Large intestine (tissue), 3 donors: ENCODE measurements around the gene COA7. TPM values are rescaled to one million over a fixed set of nuclear protein-coding genes. Genes with fewer than 3 reads are reported as not detected.

Experiments used
- DNase-seq, 2 donors: peaks; one replicate each; pipeline versions ENCODE4 v3.0.0 to v3.0.0-alpha.2; 2013
- H3K27ac ChIP-seq: one replicate; pipeline ENCODE4 v1.5.1; 2013; ENCODE audit warnings: low read length
- H3K27me3 ChIP-seq: 2 replicates; pipeline ENCODE4 v1.6.1; 2013; ENCODE audit warnings: low read length; ENCODE audit not compliant: control insufficient read depth, insufficient read depth
- H3K36me3 ChIP-seq: 2 replicates; pipeline ENCODE4 v1.6.1; 2013; ENCODE audit warnings: low read length; ENCODE audit not compliant: control insufficient read depth, insufficient read depth
- H3K4me1 ChIP-seq: one replicate; pipeline ENCODE4 v1.6.1; 2013; ENCODE audit warnings: low read length; ENCODE audit not compliant: control insufficient read depth, insufficient read depth
- H3K4me3 ChIP-seq: one replicate; pipeline ENCODE4 v1.5.1; 2013; ENCODE audit warnings: low read length
- H3K9me3 ChIP-seq: one replicate; pipeline ENCODE4 v1.6.1; 2013; ENCODE audit warnings: mild to moderate bottlenecking, low read depth, low read length, moderate library complexity; ENCODE audit not compliant: control insufficient read depth
- WGBS: methylation state at CpG from one replicate; pipeline ENCODE4 v1.1.5; 2013; ENCODE audit warnings: low lambda C conversion rate; ENCODE audit not compliant: insufficient coverage; 5-methylcytosine and 5-hydroxymethylcytosine counted together
- polyA plus RNA-seq: library from polyadenylated mRNA; unstranded; fragments of 120-200 nt; gene quantifications from one replicate; pipeline ENCODE4 v1.2.1, GENCODE V29; 2013

COA7 gene
- polyA plus RNA-seq, 1 donor = 19.9 TPM

- H3K9me3 ChIP-seq = peaks cover 5% of the 10 kb centered on the region
- H3K27ac ChIP-seq = no peak overlapping the region
- H3K4me3 ChIP-seq = no peak overlapping the region
- H3K36me3 ChIP-seq = peaks cover 21% of the 10 kb centered on the region
- no peaks in the 10 kb centered on the region for H3K4me1 ChIP-seq
- WGBS = 100% methylated on average over 1 of the region's 1 CpG
- no peaks in the 10 kb centered on the region for H3K27me3 ChIP-seq
- DNase-seq = no peak
These were observed 13.6 kb downstream of the COA7 start for GRCh38 chr1:52684545-52684944.

GRCh38 chr1:52683367-52683940, 14.7 kb downstream of the COA7 start:
- Histone ChIP-seq H3K36me3 (peaks cover 19% of the 10 kb centered on the region), H3K27me3 (no peaks in the 10 kb centered on the region), H3K9me3 (peaks cover 5% of the 10 kb centered on the region), H3K4me1 (no peaks in the 10 kb centered on the region), H3K4me3 (no peak overlapping the region), H3K27ac (no peak overlapping the region)
- WGBS = no CpG with 5 or more reads among the region's 4 CpGs
- DNase-seq = no peak

GRCh38 chr1:52681136-52681535, 17.0 kb downstream of the COA7 start:
- no peaks in the 10 kb centered on the region for H3K9me3 ChIP-seq
- H3K4me3 ChIP-seq = no peak overlapping the region
- no CpG with 5 or more reads among the region's 4 CpGs for whole genome bisulfite sequencing

GRCh38 chr1:52680353-52680752, 17.8 kb downstream of the COA7 start:
- H3K36me3 ChIP-seq = no peaks in the 10 kb centered on the region
- peaks cover 3% of the 10 kb centered on the region for H3K4me1 ChIP-seq
- no peaks in the 10 kb centered on the region for H3K27me3 ChIP-seq
- H3K4me3 ChIP-seq = no peak overlapping the region
- WGBS = 100% methylated on average over 1 of the region's 3 CpGs
- H3K9me3 ChIP-seq = no peaks in the 10 kb centered on the region
- DNase-seq = no peak
- H3K27ac ChIP-seq = no peak overlapping the region

More at GRCh38 chr1:52681136-52681535, 17.0 kb downstream of the COA7 start:
- Histone ChIP-seq H3K36me3 (no peaks in the 10 kb centered on the region), H3K27me3 (no peaks in the 10 kb centered on the region), H3K27ac (no peak overlapping the region), H3K4me1 (peaks cover 2% of the 10 kb centered on the region)
- no peak for DNase-seq

GRCh38 chr1:52679498-52679897, 18.6 kb downstream of the COA7 start:
- no peaks in the 10 kb centered on the region for H3K27me3 ChIP-seq
- DNase-seq = no peak
- H3K36me3 ChIP-seq = no peaks in the 10 kb centered on the region
- WGBS = 63% methylated on average over 1 of the region's 5 CpGs
- no peaks in the 10 kb centered on the region for H3K9me3 ChIP-seq
- H3K4me1 ChIP-seq = peaks cover 3% of the 10 kb centered on the region
- no peak overlapping the region for H3K27ac ChIP-seq
- no peak overlapping the region for H3K4me3 ChIP-seq

GRCh38 chr1:52679048-52679447, 19.1 kb downstream of the COA7 start:
- H3K36me3 ChIP-seq = no peaks in the 10 kb centered on the region
- H3K27ac ChIP-seq = no peak overlapping the region
- DNase-seq = no peak
- peaks cover 3% of the 10 kb centered on the region for H3K4me1 ChIP-seq
- no peaks in the 10 kb centered on the region for H3K9me3 ChIP-seq
- no peaks in the 10 kb centered on the region for H3K27me3 ChIP-seq
- H3K4me3 ChIP-seq = no peak overlapping the region
- WGBS = no CpG with 5 or more reads among the region's 1 CpG

- no peaks in the 10 kb centered on the region for H3K27me3 ChIP-seq
- peak overlapping the region; percentile 18 for H3K27ac ChIP-seq
- H3K4me1 ChIP-seq = peaks cover 3% of the 10 kb centered on the region
- no peaks in the 10 kb centered on the region for H3K9me3 ChIP-seq
- 63% methylated on average over 1 of the region's 6 CpGs for WGBS
- no peaks in the 10 kb centered on the region for H3K36me3 ChIP-seq
- no peak overlapping the region for H3K4me3 ChIP-seq
- DNase-seq = peak in 1 of 2 donors; percentile 16
These were observed 20.9 kb downstream of the COA7 start for GRCh38 chr1:52677076-52677806.

GRCh38 chr1:52676249-52676903, 21.8 kb downstream of the COA7 start:
- WGBS = no CpG with 5 or more reads among the region's 8 CpGs
- Histone ChIP-seq H3K27me3 (no peaks in the 10 kb centered on the region), H3K4me1 (peaks cover 3% of the 10 kb centered on the region), H3K9me3 (no peaks in the 10 kb centered on the region), H3K36me3 (no peaks in the 10 kb centered on the region), H3K27ac (peak overlapping the region; percentile 18), H3K4me3 (no peak overlapping the region)
- peak; percentile 58 to 66 for DNase-seq

- no peaks in the 10 kb centered on the region for H3K9me3 ChIP-seq
- no peaks in the 10 kb centered on the region for H3K36me3 ChIP-seq
- no peaks in the 10 kb centered on the region for H3K27me3 ChIP-seq
- WGBS = no CpG with 5 or more reads among the region's 6 CpGs
- no peak for DNase-seq
- H3K4me1 ChIP-seq = peaks cover 3% of the 10 kb centered on the region
- no peak overlapping the region for H3K27ac ChIP-seq
- H3K4me3 ChIP-seq = no peak overlapping the region
These were observed 23.4 kb downstream of the COA7 start for GRCh38 chr1:52674497-52675384.

GRCh38 chr1:52673513-52673912, 24.6 kb downstream of the COA7 start:
- Histone ChIP-seq H3K36me3 (no peaks in the 10 kb centered on the region), H3K4me3 (no peak overlapping the region), H3K9me3 (no peaks in the 10 kb centered on the region), H3K27me3 (no peaks in the 10 kb centered on the region), H3K4me1 (peaks cover 7% of the 10 kb centered on the region), H3K27ac (no peak overlapping the region)
- WGBS = no CpG with 5 or more reads among the region's 4 CpGs
- no peak for DNase-seq
